Measurements from ENCODE around the gene RHOD. TPM values are rescaled to one million over a fixed set of nuclear protein-coding genes. Genes with fewer than 3 reads are reported as not detected.

RHOD gene
- total and polyA plus RNA-seq, 10 of the 15 experiments (the other 5 are each of a cell fraction or from before 2014, with no cell fraction given) = 0.15 to 2.6 (median 1.9) TPM; not detected in 2

DNA sequence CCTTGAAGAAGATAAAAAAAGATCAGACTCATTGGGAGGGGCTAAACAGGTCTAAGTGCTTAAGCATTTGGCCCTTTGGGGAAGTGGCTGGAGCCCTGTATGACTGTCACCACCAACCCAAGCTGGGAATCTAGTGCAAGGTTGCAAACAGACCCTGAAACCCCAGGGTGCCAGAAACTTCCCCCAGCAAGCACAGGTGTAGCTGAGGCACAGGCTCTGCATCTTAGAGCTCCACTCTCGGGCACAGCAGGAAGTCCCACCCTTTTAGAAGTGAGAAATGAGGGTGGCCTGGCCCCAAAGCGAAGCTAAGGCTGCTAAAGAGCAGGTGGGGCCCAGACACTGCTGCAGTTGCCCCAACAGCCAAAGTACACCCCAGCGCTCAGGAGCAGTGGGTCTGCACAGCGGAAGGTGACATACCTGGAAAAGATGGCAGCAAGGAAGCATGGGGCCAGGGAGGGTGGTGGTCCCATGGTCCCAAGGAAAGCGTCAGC lies 56.6 kb downstream of the RHOD start (continued):
- TF ChIP-seq, protein P1, sequence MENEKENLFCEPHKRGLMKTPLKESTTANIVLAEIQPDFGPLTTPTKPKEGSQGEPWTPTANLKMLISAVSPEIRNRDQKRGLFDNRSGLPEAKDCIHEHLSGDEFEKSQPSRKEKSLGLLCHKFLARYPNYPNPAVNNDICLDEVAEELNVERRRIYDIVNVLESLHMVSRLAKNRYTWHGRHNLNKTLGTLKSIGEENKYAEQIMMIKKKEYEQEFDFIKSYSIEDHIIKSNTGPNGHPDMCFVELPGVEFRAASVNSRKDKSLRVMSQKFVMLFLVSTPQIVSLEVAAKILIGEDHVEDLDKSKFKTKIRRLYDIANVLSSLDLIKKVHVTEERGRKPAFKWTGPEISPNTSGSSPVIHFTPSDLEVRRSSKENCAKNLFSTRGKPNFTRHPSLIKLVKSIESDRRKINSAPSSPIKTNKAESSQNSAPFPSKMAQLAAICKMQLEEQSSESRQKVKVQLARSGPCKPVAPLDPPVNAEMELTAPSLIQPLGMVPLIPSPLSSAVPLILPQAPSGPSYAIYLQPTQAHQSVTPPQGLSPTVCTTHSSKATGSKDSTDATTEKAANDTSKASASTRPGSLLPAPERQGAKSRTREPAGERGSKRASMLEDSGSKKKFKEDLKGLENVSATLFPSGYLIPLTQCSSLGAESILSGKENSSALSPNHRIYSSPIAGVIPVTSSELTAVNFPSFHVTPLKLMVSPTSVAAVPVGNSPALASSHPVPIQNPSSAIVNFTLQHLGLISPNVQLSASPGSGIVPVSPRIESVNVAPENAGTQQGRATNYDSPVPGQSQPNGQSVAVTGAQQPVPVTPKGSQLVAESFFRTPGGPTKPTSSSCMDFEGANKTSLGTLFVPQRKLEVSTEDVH (IDR thresholded peaks at IDR 0.05; ENCODE audit: low read depth, partially characterized antibody) = no peak
- TF ChIP-seq SMC3 (IDR thresholded peaks at IDR 0.05; ENCODE audit: borderline replicate concordance, low read length) = no peak
- TF ChIP-seq, protein P2, sequence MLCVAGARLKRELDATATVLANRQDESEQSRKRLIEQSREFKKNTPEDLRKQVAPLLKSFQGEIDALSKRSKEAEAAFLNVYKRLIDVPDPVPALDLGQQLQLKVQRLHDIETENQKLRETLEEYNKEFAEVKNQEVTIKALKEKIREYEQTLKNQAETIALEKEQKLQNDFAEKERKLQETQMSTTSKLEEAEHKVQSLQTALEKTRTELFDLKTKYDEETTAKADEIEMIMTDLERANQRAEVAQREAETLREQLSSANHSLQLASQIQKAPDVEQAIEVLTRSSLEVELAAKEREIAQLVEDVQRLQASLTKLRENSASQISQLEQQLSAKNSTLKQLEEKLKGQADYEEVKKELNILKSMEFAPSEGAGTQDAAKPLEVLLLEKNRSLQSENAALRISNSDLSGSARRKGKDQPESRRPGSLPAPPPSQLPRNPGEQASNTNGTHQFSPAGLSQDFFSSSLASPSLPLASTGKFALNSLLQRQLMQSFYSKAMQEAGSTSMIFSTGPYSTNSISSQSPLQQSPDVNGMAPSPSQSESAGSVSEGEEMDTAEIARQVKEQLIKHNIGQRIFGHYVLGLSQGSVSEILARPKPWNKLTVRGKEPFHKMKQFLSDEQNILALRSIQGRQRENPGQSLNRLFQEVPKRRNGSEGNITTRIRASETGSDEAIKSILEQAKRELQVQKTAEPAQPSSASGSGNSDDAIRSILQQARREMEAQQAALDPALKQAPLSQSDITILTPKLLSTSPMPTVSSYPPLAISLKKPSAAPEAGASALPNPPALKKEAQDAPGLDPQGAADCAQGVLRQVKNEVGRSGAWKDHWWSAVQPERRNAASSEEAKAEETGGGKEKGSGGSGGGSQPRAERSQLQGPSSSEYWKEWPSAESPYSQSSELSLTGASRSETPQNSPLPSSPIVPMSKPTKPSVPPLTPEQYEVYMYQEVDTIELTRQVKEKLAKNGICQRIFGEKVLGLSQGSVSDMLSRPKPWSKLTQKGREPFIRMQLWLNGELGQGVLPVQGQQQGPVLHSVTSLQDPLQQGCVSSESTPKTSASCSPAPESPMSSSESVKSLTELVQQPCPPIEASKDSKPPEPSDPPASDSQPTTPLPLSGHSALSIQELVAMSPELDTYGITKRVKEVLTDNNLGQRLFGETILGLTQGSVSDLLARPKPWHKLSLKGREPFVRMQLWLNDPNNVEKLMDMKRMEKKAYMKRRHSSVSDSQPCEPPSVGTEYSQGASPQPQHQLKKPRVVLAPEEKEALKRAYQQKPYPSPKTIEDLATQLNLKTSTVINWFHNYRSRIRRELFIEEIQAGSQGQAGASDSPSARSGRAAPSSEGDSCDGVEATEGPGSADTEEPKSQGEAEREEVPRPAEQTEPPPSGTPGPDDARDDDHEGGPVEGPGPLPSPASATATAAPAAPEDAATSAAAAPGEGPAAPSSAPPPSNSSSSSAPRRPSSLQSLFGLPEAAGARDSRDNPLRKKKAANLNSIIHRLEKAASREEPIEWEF (IDR thresholded peaks at IDR 0.05; ENCODE audit: insufficient replicate concordance, low read depth, low read length) = no peak
- TF ChIP-seq ZNF207 (IDR thresholded peaks at IDR 0.05; ENCODE audit: borderline replicate concordance) = no peak
- no peak for TF ChIP-seq IRF4 (IDR thresholded peaks at IDR 0.05; ENCODE audit: low read depth, low read length)
- no peak for TF ChIP-seq JUND (IDR thresholded peaks at IDR 0.05; ENCODE audit: low read depth, low read length)
- peak; percentile 42 for TF ChIP-seq EED (IDR thresholded peaks at IDR 0.05; ENCODE audit: low read depth)
- TF ChIP-seq YY1 (IDR thresholded peaks at IDR 0.05; ENCODE audit: low read depth, low read length) = no peak
- no peak for TF ChIP-seq SIN3A (IDR thresholded peaks at IDR 0.05; ENCODE audit: low read depth, low read length)
- TF ChIP-seq ZNF274 (IDR thresholded peaks at IDR 0.05; ENCODE audit: insufficient read depth, insufficient read length) = no peak
- TF ChIP-seq, protein P3, sequence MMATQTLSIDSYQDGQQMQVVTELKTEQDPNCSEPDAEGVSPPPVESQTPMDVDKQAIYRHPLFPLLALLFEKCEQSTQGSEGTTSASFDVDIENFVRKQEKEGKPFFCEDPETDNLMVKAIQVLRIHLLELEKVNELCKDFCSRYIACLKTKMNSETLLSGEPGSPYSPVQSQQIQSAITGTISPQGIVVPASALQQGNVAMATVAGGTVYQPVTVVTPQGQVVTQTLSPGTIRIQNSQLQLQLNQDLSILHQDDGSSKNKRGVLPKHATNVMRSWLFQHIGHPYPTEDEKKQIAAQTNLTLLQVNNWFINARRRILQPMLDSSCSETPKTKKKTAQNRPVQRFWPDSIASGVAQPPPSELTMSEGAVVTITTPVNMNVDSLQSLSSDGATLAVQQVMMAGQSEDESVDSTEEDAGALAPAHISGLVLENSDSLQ (IDR thresholded peaks at IDR 0.05) = no peak
- TF ChIP-seq, protein P4, sequence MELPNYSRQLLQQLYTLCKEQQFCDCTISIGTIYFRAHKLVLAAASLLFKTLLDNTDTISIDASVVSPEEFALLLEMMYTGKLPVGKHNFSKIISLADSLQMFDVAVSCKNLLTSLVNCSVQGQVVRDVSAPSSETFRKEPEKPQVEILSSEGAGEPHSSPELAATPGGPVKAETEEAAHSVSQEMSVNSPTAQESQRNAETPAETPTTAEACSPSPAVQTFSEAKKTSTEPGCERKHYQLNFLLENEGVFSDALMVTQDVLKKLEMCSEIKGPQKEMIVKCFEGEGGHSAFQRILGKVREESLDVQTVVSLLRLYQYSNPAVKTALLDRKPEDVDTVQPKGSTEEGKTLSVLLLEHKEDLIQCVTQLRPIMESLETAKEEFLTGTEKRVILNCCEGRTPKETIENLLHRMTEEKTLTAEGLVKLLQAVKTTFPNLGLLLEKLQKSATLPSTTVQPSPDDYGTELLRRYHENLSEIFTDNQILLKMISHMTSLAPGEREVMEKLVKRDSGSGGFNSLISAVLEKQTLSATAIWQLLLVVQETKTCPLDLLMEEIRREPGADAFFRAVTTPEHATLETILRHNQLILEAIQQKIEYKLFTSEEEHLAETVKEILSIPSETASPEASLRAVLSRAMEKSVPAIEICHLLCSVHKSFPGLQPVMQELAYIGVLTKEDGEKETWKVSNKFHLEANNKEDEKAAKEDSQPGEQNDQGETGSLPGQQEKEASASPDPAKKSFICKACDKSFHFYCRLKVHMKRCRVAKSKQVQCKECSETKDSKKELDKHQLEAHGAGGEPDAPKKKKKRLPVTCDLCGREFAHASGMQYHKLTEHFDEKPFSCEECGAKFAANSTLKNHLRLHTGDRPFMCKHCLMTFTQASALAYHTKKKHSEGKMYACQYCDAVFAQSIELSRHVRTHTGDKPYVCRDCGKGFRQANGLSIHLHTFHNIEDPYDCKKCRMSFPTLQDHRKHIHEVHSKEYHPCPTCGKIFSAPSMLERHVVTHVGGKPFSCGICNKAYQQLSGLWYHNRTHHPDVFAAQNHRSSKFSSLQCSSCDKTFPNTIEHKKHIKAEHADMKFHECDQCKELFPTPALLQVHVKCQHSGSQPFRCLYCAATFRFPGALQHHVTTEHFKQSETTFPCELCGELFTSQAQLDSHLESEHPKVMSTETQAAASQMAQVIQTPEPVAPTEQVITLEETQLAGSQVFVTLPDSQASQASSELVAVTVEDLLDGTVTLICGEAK (IDR thresholded peaks at IDR 0.05; ENCODE audit: borderline replicate concordance) = no peak
- TF ChIP-seq DPF2 (IDR thresholded peaks at IDR 0.05) = 0 out of 2 replicates have a peak, but pooled peaks have one; percentile 19
- no peak for TF ChIP-seq WRNIP1 (IDR thresholded peaks at IDR 0.05; ENCODE audit: borderline replicate concordance, low read depth, low read length)
- no peak for TF ChIP-seq ZBED1 (IDR thresholded peaks at IDR 0.05; ENCODE audit: borderline replicate concordance)
- TF ChIP-seq, protein P5, sequence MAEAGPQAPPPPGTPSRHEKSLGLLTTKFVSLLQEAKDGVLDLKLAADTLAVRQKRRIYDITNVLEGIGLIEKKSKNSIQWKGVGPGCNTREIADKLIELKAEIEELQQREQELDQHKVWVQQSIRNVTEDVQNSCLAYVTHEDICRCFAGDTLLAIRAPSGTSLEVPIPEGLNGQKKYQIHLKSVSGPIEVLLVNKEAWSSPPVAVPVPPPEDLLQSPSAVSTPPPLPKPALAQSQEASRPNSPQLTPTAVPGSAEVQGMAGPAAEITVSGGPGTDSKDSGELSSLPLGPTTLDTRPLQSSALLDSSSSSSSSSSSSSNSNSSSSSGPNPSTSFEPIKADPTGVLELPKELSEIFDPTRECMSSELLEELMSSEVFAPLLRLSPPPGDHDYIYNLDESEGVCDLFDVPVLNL (IDR thresholded peaks at IDR 0.05; ENCODE audit: low read depth, low read length) = no peak
